HepG2 (cell line): ENCODE data around the gene DHRS11. TPM values are rescaled to one million over a fixed set of nuclear protein-coding genes. Genes with fewer than 3 reads are reported as not detected.
A peak's percentile ranks its signal among the peaks of the same experiment; 100 is the strongest.

Experiments
- ATAC-seq: fragments of 200-7000 bp; cut with Tn5 transposase; 3 replicates; pipeline ENCODE4 v1.9.1; 2020; ENCODE audit warnings: mild to moderate bottlenecking, moderate library complexity
- BruUV-seq: library from RNA; stranded (reverse); fragments of 400-500 nt; replicated peaks from 2 replicates; lab custom pipeline; 2021; lab: Mats Ljungman, UMichigan
- CTCF ChIA-PET: fragments of 300-600 bp; formaldehyde crosslinking; extraction: SDS; loops from one replicate; lab custom pipeline; 2021; ENCODE audit warnings: low total read pairs, inconsistent platforms, low intra/inter-chr PET ratio; lab: Yijun Ruan, JAX
- POLR2A ChIA-PET: fragments of 350-600 bp; sonication (Branson Sonifier 250); formaldehyde crosslinking; loops from one replicate; lab custom pipeline; 2020; ENCODE audit warnings: antibody characterized with exemption, inconsistent platforms; lab: Yijun Ruan, JAX
- DNase-seq: peaks from one replicate; pipeline ENCODE4 v3.0.0-alpha.2; 2015; ENCODE audit warnings: low spot score
- FAIRE-seq: peaks from 3 replicates; lab custom pipeline; 2011; peaks lifted over from hg19 to GRCh38; lab: Jason Lieb, UNC
- H2AFZ ChIP-seq: one replicate; pipeline ENCODE4 v1.6.1; 2011; ENCODE audit warnings: low read length, inconsistent platforms
- H3K27ac ChIP-seq: fragments of 300-600 bp; 3 replicates; pipeline ENCODE4 v1.8.0; 2011; ENCODE audit warnings: mixed run types, mild to moderate bottlenecking, mixed read lengths, low read length, inconsistent platforms; ENCODE audit not compliant: insufficient read depth; ENCODE audit errors: extremely low read length
- H3K27me3 ChIP-seq, 2 experiments: fragments of 200-600 bp in 1 of 2; 2 replicates in 1 of 2; 3 replicates in 1 of 2; pipeline versions ENCODE4 v1.6.0 to v1.8.0; 2011; ENCODE audit warnings: low read length in 2 of 2, mild to moderate bottlenecking in 2 of 2, moderate library complexity in 2 of 2, inconsistent platforms in 1 of 2; ENCODE audit not compliant: insufficient read depth in 2 of 2, control insufficient read depth in 1 of 2
- H3K36me3 ChIP-seq, 2 experiments: fragments of 200-600 bp in 1 of 2; replicated peaks in 1 of 2; 2 replicates in 1 of 2; 3 replicates in 1 of 2; pipeline versions ENCODE4 v1.5.1 to v1.8.0; 2011; ENCODE audit warnings: low read length in 2 of 2, inconsistent platforms in 1 of 2; ENCODE audit not compliant: insufficient read depth in 2 of 2, control insufficient read depth in 1 of 2
- H3K4me1 ChIP-seq: 2 replicates; pipeline ENCODE4 v1.5.1; 2012; ENCODE audit warnings: low read length, inconsistent platforms; ENCODE audit not compliant: insufficient read depth
- H3K4me2 ChIP-seq: 2 replicates; pipeline ENCODE4 v1.6.0; 2011; ENCODE audit warnings: low read depth, low read length, inconsistent platforms
- H3K4me3 ChIP-seq, 3 experiments: fragments of 200-600 bp in 1 of 3; sonication (generic), shearing (Covaris generic) in 1 of 3; replicated peaks in 1 of 3; 2 replicates each; pipeline ENCODE4 v1.5.1; 2011 to 2016; ENCODE audit warnings: low read length in 3 of 3, inconsistent platforms in 2 of 3, low read depth in 2 of 3, mild to moderate bottlenecking in 2 of 3, control low read depth in 1 of 3, mixed read lengths in 1 of 3; ENCODE audit not compliant: insufficient read depth in 1 of 3
- H3K79me2 ChIP-seq: one replicate; pipeline ENCODE4 v1.6.1; 2011; ENCODE audit warnings: low read length, inconsistent platforms; ENCODE audit not compliant: insufficient read depth
- H3K9ac ChIP-seq: 2 replicates; pipeline ENCODE4 v1.6.0; 2011; ENCODE audit warnings: mild to moderate bottlenecking, low read depth, low read length, inconsistent platforms; ENCODE audit not compliant: insufficient read depth
- H3K9me3 ChIP-seq: 2 replicates; pipeline ENCODE4 v1.5.1; 2012; ENCODE audit warnings: mild to moderate bottlenecking, low read length
- H4K20me1 ChIP-seq: 2 replicates; pipeline ENCODE4 v1.6.0; 2011; ENCODE audit warnings: inconsistent platforms, mild to moderate bottlenecking, low read length, moderate library complexity; ENCODE audit not compliant: insufficient read depth
- ARHGAP35 ChIP-seq: sonication (generic); formaldehyde crosslinking; IDR thresholded peaks from 2 replicates; pipeline ENCODE4 v1.9.0; 2022; ENCODE audit warnings: mild to moderate bottlenecking, inconsistent platforms, moderate library complexity, missing genetic modification reagents, borderline replicate concordance
- E2F1 ChIP-seq: sonication (generic); formaldehyde crosslinking; IDR thresholded peaks from 2 replicates; pipeline ENCODE4 v1.5.0; 2020; ENCODE audit warnings: missing genetic modification reagents
- FOXK2 ChIP-seq: fragments of 450-650 bp; IDR thresholded peaks from 2 replicates; pipeline ENCODE4 v1.6.1; 2016
- GFI1 ChIP-seq: sonication (generic); formaldehyde crosslinking; IDR thresholded peaks from 2 replicates; pipeline ENCODE4 v1.5.0; 2020; ENCODE audit warnings: missing genetic modification reagents, mild to moderate bottlenecking, borderline replicate concordance
- KMT2B ChIP-seq: IDR thresholded peaks from 2 replicates; pipeline ENCODE4 v1.6.1; 2016; ENCODE audit warnings: missing genetic modification reagents, missing compliant biosample characterization
- NCOA5 ChIP-seq: sonication (generic); formaldehyde crosslinking; IDR thresholded peaks from 2 replicates; pipeline ENCODE4 v1.4.0; 2020; ENCODE audit warnings: missing genetic modification reagents
- POLR2A ChIP-seq, 2 experiments: IDR thresholded peaks; 2 replicates each; pipeline ENCODE4 v1.6.1; 2011; ENCODE audit warnings: low read depth in 2 of 2, low read length in 2 of 2, mild to moderate bottlenecking in 1 of 2, moderate library complexity in 1 of 2; ENCODE audit not compliant: insufficient read depth in 1 of 2
- POLR2AphosphoS5 ChIP-seq: IDR thresholded peaks from 2 replicates; pipeline ENCODE4 v1.6.1; 2012; ENCODE audit warnings: low read depth, low read length
- SAP130 ChIP-seq: IDR thresholded peaks from 2 replicates; pipeline ENCODE4 v1.6.1; 2016; ENCODE audit warnings: low read depth
- SATB2 ChIP-seq: sonication (generic); formaldehyde crosslinking; IDR thresholded peaks from 2 replicates; pipeline ENCODE4 v1.5.0; 2020; ENCODE audit warnings: missing genetic modification reagents
- ZBTB20 ChIP-seq: sonication (generic); formaldehyde crosslinking; IDR thresholded peaks from 2 replicates; pipeline ENCODE4 v1.8.1; 2023; ENCODE audit warnings: missing genetic modification reagents, low read depth, mild to moderate bottlenecking, borderline replicate concordance
- ZFP82 ChIP-seq: sonication (generic); formaldehyde crosslinking; IDR thresholded peaks from 2 replicates; pipeline ENCODE4 v1.5.1; 2020; ENCODE audit warnings: mild to moderate bottlenecking, missing genetic modification reagents, borderline replicate concordance
- ZNF263 ChIP-seq: sonication (generic); formaldehyde crosslinking; IDR thresholded peaks from 2 replicates; pipeline ENCODE4 v1.4.0; 2020; ENCODE audit warnings: missing genetic modification reagents
- ZNF264 ChIP-seq: sonication (generic); formaldehyde crosslinking; IDR thresholded peaks from 2 replicates; pipeline ENCODE4 v1.4.0; 2020; ENCODE audit warnings: missing genetic modification reagents
- ZNF460 ChIP-seq: sonication (generic); formaldehyde crosslinking; IDR thresholded peaks from 2 replicates; pipeline ENCODE4 v1.5.1; 2020; ENCODE audit warnings: missing genetic modification reagents, mild to moderate bottlenecking, borderline replicate concordance
- ZNF547 ChIP-seq: sonication (generic); formaldehyde crosslinking; IDR thresholded peaks from 2 replicates; pipeline ENCODE4 v1.5.1; 2020; ENCODE audit warnings: mild to moderate bottlenecking, missing genetic modification reagents
- ZNF562 ChIP-seq: sonication (generic); formaldehyde crosslinking; IDR thresholded peaks from 2 replicates; pipeline ENCODE4 v1.8.0; 2022; ENCODE audit warnings: missing genetic modification reagents, borderline replicate concordance
- ZNF614 ChIP-seq: IDR thresholded peaks from 2 replicates; pipeline ENCODE4 v1.6.1; 2018; ENCODE audit warnings: missing biosample characterization, missing genetic modification reagents, inconsistent platforms, borderline replicate concordance
- ZSCAN29 ChIP-seq: sonication (generic); formaldehyde crosslinking; conservative IDR thresholded peaks from 2 replicates; pipeline ENCODE4 v1.4.0; 2020; ENCODE audit warnings: mild to moderate bottlenecking, missing genetic modification reagents
- WGBS: methylation state at CpG from one replicate; pipeline ENCODE4 v1.1.6; 2017; ENCODE audit warnings: low lambda C conversion rate; 5-methylcytosine and 5-hydroxymethylcytosine counted together
- in situ Hi-C: cut with HindIII; loops from 2 replicates; pipeline ENCODE4 v1.10.0; 2017; ENCODE audit warnings: low pct_unique_long_range_greater_than_20kb; ENCODE audit not compliant: extremely low pct_ligation_motif_present
- intact Hi-C: fragments of 100-400 bp; cut with micrococcal nuclease; formaldehyde crosslinking; loops from one replicate; pipeline ENCODE4 v1.10.0; 2022; ENCODE audit not compliant: unreplicated experiment
- polyA plus RNA-seq, 8 experiments: library from polyadenylated mRNA; depleted of rRNA in 3 of 8; stranded (reverse) in 7 of 8; unstranded in 1 of 8; fragments of >200 nt; fragmentation: Illumina TruSeq in 4 of 8; extraction: Trizol in 4 of 8; gene quantifications; 2 replicates each; pipeline versions ENCODE4 v1.2.1 to v1.2.3, GENCODE V29; 2011 to 2016; ENCODE audit warnings: low read depth in 4 of 8, missing spikeins in 1 of 8, mixed read lengths in 1 of 8; ENCODE audit not compliant: insufficient read depth in 1 of 8
- total RNA-seq, 5 experiments: library from RNA; depleted of rRNA; stranded (reverse); fragments of >200 nt; fragmentation: Illumina TruSeq; extraction: Trizol; gene quantifications; 2 replicates each; pipeline ENCODE4 v1.2.3, GENCODE V29; 2016; ENCODE audit warnings: low read depth in 1 of 5

The DHRS11 gene
- total and polyA plus RNA-seq, 2 of the 13 experiments (the other 11 are each of a cell fraction or from before 2014, with no cell fraction given), result 28.4 to 41.9 TPM

- Histone ChIP-seq H3K4me1 (peaks cover 25% of the 10 kb centered on the region), H2AFZ (no peak overlapping the region), H3K27ac (no peak overlapping the region), H3K27me3 (no peaks in the 10 kb centered on the region; a peak in 1 of 5 replicates), H3K36me3 (peaks cover 12 to 38% of the 10 kb centered on the region in 2 experiments), H3K79me2 (peaks cover 15% of the 10 kb centered on the region), H4K20me1 (no peaks in the 10 kb centered on the region), H3K9ac (no peak overlapping the region), H3K4me3 (no peak overlapping the region), H3K9me3 (no peaks in the 10 kb centered on the region), H3K4me2 (no peak overlapping the region)
- DNase-seq (no peak), ATAC-seq (no peak), FAIRE-seq (no peak)
- BruUV-seq, result no TSS peak
- TF ChIP-seq ZNF460 (CRISPR knock-in tag) (no peak), GFI1 (no peak), ZNF264 (CRISPR knock-in tag) (no peak), ARHGAP35 (CRISPR knock-in tag) (no peak), ZSCAN29 (CRISPR knock-in tag) (no peak), ZNF562 (CRISPR knock-in tag) (no peak), ZBTB20 (CRISPR knock-in tag) (no peak), KMT2B (CRISPR knock-in tag) (no peak), NCOA5 (CRISPR knock-in tag) (no peak)
- in situ Hi-C loops (no loop called here), intact Hi-C loops (loop anchor here (5.0 kb wide), 1 partner anchor 43 kb away; no protein-coding TSS in a partner anchor)
- ChIA-PET POLR2A (interaction anchor here (2.0 kb wide), 1 partner anchor 11 kb away, joined by 6 read pairs; the partner anchor contains the start of gene MRM1), CTCF (no interaction called here)
- 94% methylated on average over 2 of the region's 2 CpGs for WGBS
Observed at GRCh38 chr17:36590082-36590481, 1.6 kb upstream of the DHRS11 start.

GRCh38 chr17:36592316-36592715 is 637 bp downstream of the DHRS11 start:
- no peak for FAIRE-seq
- Histone ChIP-seq H3K27me3 (no peaks in the 10 kb centered on the region; a peak in 1 of 5 replicates), H3K4me3 (peak overlapping the region; percentile 80 to 96 (median 84)), H3K4me1 (peaks cover 25% of the 10 kb centered on the region), H4K20me1 (no peaks in the 10 kb centered on the region), H3K36me3 (peaks cover 9 to 23% of the 10 kb centered on the region in 2 experiments), H3K9me3 (no peaks in the 10 kb centered on the region), H3K79me2 (peaks cover 15% of the 10 kb centered on the region), H3K4me2 (peak overlapping the region; percentile 95), H3K27ac (peak overlapping the region; percentile 84), H2AFZ (no peak overlapping the region), H3K9ac (peak overlapping the region; percentile 91)
- DNase-seq, result no peak
- peak; percentile 57 for ATAC-seq
- WGBS, result 2% methylated on average over 11 of the region's 20 CpGs
- in situ Hi-C loops, result no loop called here
- TSS peak; percentile 53 for BruUV-seq
- intact Hi-C loops, result loop anchor here (5.0 kb wide), 1 partner anchor 45 kb away; no protein-coding TSS in a partner anchor
- ChIA-PET POLR2A (interaction anchor here (2.7 to 3.0 kb wide), 3 partner anchors 10 to 58 kb away, joined by 11 to 71 read pairs (median 32); partner anchors contain the start of genes GGNBP2, MRM1, MYO19 and PIGW), CTCF (no interaction called here)
- TF ChIP-seq ZFP82, result peak; percentile 76; the same call in 1 of the 2 replicates
- TF ChIP-seq POLR2AphosphoS5, result 0 out of 2 replicates have a peak, but pooled peaks have one; percentile 11
- TF ChIP-seq E2F1 (CRISPR knock-in tag), result 0 out of 2 replicates have a peak, but pooled peaks have one; percentile 7
- TF ChIP-seq ZNF614 (CRISPR knock-in tag), result 0 out of 2 replicates have a peak, but pooled peaks have one; percentile 9
- TF ChIP-seq SAP130 (CRISPR knock-in tag), result 0 out of 2 replicates have a peak, but pooled peaks have one; percentile 6
- TF ChIP-seq SATB2 (CRISPR knock-in tag), result no peak
- no peak for TF ChIP-seq FOXK2
- peak in 1 of 2 experiments; percentile 42; a peak in 2 of 4 replicates for TF ChIP-seq POLR2A (IDR thresholded peaks at IDR 0.05; ENCODE audit: insufficient read depth in 1 of 2, low read depth in 2 of 2, low read length in 2 of 2)
- no peak for TF ChIP-seq ZNF547 (CRISPR knock-in tag)
- TF ChIP-seq ZNF263 (CRISPR knock-in tag), result no peak
